BJ (cell line): ENCODE measurements around the gene KCNN1. TPM values are rescaled to one million over a fixed set of nuclear protein-coding genes. Genes with fewer than 3 reads are reported as not detected.

Experiments used
- CTCF ChIA-PET: fragments of 350-600 bp; formaldehyde crosslinking; extraction: SDS; loops from one replicate; lab custom pipeline; 2021; ENCODE audit warnings: antibody characterized with exemption, inconsistent platforms; lab: Yijun Ruan, JAX
- POLR2A ChIA-PET: fragments of 300-600 bp; sonication (Branson Sonifier 250); formaldehyde crosslinking; extraction: SDS; loops from one replicate; lab custom pipeline; 2021; ENCODE audit warnings: antibody characterized with exemption; lab: Charles Lee
- DNase-seq: peaks from one replicate; pipeline ENCODE4 v3.0.0-alpha.2; 2011; ENCODE audit warnings: low read depth
- H3K27me3 ChIP-seq: 2 replicates; pipeline ENCODE4 v1.6.0; 2011; ENCODE audit warnings: low read length; ENCODE audit not compliant: control insufficient read depth, insufficient read depth
- H3K36me3 ChIP-seq: 2 replicates; pipeline ENCODE4 v1.5.1; 2011; ENCODE audit warnings: low read length; ENCODE audit not compliant: control insufficient read depth, insufficient read depth
- H3K4me3 ChIP-seq: 2 replicates; pipeline ENCODE4 v1.5.1; 2011; ENCODE audit warnings: low read depth, mild to moderate bottlenecking, control low read depth, low read length
- CTCF ChIP-seq: IDR thresholded peaks from 2 replicates; pipeline ENCODE4 v1.5.1; 2011; ENCODE audit warnings: low read depth, mild to moderate bottlenecking, control low read depth, inconsistent platforms, low read length, moderate library complexity; ENCODE audit not compliant: insufficient read depth
- polyA plus RNA-seq: library from polyadenylated mRNA; depleted of rRNA; stranded (reverse); fragments of >200 nt; gene quantifications from 2 replicates; pipeline ENCODE4 v1.2.3, GENCODE V29; 2011

The KCNN1 gene
- polyA plus RNA-seq, 1 experiment, result 0.06 TPM

- ChIA-PET POLR2A (no interaction called here), CTCF (interaction anchor here (1.0 to 1.4 kb wide), 2 partner anchors 50 to 56 kb away, joined by 4 to 8 read pairs; partner anchors contain the start of gene CCDC124)
- H3K4me3 ChIP-seq, result no peak overlapping the region
- H3K27me3 ChIP-seq, result no peaks in the 10 kb centered on the region
- TF ChIP-seq CTCF, result no peak
- DNase-seq, result no peak
- no peaks in the 10 kb centered on the region for H3K36me3 ChIP-seq
Observed at GRCh38 chr19:17988161-17988560, 21.3 kb downstream of the KCNN1 start.

GRCh38 chr19:17989425-17990094, 22.7 kb downstream of the KCNN1 start:
- ChIA-PET CTCF (interaction anchor here (0.9 to 1.4 kb wide), 2 partner anchors 57 to 119 kb away, joined by 4 to 5 read pairs; partner anchors contain the start of gene CCDC124), POLR2A (no interaction called here)
- Histone ChIP-seq H3K4me3 (no peak overlapping the region), H3K36me3 (no peaks in the 10 kb centered on the region), H3K27me3 (no peaks in the 10 kb centered on the region)
- DNase-seq, result no peak
- TF ChIP-seq CTCF, result no peak

- ChIA-PET POLR2A (no interaction called here), CTCF (interaction anchor here (1.1 to 9.2 kb wide), 4 partner anchors 47 to 138 kb away, joined by 3 to 169 read pairs (median 48); partner anchors contain the start of gene CCDC124)
- Histone ChIP-seq H3K4me3 (no peak overlapping the region), H3K36me3 (no peaks in the 10 kb centered on the region), H3K27me3 (no peaks in the 10 kb centered on the region)
- TF ChIP-seq CTCF, result no peak
- no peak for DNase-seq
Observed at GRCh38 chr19:17993076-17993813, 26.3 kb downstream of the KCNN1 start.

GRCh38 chr19:17996826-17997316, 30.0 kb downstream of the KCNN1 start:
- ChIA-PET POLR2A (interaction anchor here (0.8 kb wide), 1 partner anchor 54 kb away, joined by 3 read pairs; no protein-coding TSS in a partner anchor), CTCF (interaction anchor here (0.7 to 9.2 kb wide), 16 partner anchors 28 to 164 kb away, joined by 3 to 169 read pairs (median 6); partner anchors contain the start of genes CCDC124 and RPL18A)
- peak; percentile 94 for TF ChIP-seq CTCF
- no peak for DNase-seq
- Histone ChIP-seq H3K36me3 (no peaks in the 10 kb centered on the region; the same call in 1 of the 2 replicates), H3K27me3 (no peaks in the 10 kb centered on the region), H3K4me3 (no peak overlapping the region)
